Stimulated activated CD4-positive, alpha-beta T cell treated with anti-CD3 and anti-CD28 coated beads, Interleukin-15, amount 100 ng/mL, for 24 hours (primary cell): ENCODE data around the gene TADA1.
A peak's percentile ranks its signal among the peaks of the same experiment; 100 is the strongest.
"Not testable (repeated sequence)": the region's sequence is repeated elsewhere in the genome, so short reads cannot be mapped to it uniquely, and the experiment has no call there.

Experiments used
- DNase-seq: peaks from one replicate; pipeline ENCODE4 v3.0.0-alpha.2; 2020

The TADA1 gene

DNA sequence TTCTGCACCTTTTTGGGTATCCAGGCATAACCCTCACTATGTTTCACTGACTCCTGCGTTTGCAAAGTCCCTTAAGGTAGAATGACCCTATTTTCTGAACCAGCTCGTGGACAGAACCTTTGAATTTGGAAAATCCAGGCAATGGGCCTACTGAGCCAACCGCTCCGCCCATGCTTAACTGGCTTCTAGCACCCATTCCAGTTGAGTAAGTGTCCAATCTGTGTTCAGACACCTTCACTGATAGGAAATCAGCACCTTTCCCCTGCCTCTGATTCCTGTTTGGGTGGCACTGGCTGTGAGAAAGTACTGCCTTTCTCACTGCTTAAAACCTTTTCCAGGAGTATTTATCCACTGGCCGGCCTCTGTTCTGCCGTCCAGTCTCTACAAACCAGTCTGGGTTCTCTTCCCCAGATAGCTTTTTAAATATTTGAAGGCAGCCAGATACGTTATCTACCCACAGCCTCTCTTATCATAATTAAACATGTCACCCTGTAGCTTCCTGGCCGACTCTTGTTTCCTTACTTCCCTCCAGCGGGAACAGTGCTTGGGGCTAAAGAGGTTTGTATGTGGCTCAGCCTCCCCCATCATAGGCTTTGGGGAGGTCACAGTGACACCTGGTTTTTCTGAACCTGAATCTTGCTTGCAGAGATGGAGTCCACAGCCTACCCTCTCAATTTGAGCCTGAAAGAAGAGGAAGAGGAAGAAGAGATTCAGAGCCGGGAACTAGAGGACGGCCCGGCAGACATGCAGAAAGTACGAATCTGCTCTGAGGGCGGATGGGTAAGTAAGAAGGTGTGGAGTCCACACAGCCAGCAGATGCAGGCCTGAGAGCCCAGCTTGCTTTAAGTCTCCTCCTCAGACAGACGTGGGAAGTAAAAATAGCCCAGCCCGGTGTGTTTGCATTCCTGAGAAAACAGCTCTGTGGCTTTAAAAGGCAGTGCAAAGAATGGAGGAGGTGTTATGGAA is 35.5 kb downstream of the TADA1 start:
- no peak for DNase-seq

DNA sequence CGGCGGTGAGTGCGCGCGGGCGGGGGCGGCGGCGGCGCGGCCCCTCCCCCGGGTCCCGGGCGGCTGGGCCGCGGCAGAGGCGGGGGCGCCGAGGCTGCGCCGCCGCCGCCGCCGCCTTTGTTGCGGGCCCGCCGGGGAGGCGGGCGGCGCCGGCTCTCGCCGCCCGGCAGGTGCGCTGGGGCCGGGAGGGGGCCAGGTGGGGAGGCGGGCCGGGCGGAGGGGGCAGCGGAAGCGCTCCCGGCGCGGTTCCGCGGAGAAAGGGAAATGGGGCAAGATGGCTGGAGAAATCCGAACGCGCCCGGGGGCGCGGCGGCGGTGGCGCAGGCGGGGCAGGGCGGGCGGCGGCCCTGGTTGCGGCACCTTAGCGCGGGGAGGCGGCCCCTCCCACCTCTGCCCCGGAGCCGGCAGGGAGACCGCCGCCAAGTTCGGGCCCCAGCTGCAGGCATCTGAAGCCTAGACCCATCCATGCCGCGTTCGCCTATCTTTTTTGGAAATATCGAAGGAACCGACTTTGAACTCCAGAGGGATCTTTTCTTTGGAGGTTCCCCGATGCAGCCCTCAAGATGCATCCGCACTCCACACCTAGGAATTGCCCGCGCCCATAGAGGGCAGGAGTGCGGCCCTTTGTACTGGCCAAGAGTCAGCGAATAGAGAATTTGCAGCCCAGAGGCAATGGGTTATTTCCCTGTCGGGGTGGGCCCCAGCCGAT is 36.3 kb downstream of the TADA1 start:
- peak; percentile 72 for DNase-seq

DNA sequence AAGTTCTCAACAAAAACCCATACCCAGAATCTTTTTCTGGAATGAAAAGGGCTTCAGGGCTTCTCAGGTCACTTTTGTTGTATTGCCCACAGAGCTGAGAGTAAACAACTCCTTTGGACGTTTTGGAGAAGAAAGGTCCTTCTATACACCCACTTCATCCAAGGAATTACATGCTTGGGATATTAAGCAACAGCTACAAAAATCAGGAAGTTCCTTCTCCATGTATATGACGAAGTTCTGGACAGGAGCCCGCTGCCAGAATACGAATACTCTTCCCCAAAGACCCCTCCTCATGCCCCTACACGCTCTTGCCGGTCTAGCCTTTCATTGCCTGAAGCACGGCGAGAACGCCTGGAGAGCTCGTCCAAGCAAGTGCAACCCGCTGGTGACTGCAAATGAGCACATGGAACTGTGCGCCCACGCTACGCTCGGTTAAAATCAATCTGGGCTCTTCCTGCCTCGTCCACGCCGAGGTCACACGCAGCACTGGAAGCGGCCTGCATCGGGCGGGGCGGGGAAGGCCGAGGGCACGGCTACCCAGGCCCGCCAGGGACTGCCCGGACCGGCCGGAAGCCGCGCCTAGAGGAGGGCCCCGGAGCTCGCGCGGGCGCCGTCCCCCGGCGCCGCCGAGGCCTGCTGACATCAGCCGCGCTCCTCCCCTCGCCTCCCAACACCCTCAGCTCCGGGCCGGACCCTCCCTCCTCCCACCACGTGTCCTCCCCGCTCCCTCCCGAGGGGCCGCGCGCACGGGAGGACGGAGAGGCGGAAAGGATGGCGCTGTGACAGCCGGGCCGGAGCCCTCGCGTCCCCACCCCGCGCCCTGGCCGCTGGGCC is 37.1 kb downstream of the TADA1 start, which contains the start of gene POGK:
Gene POGK, plus strand, starts transcription at position 710 of the 834 bp plus-strand sequence. CDS start 1,482 bp downstream, outside the sequence.
- peak; percentile 93 for DNase-seq

DNA sequence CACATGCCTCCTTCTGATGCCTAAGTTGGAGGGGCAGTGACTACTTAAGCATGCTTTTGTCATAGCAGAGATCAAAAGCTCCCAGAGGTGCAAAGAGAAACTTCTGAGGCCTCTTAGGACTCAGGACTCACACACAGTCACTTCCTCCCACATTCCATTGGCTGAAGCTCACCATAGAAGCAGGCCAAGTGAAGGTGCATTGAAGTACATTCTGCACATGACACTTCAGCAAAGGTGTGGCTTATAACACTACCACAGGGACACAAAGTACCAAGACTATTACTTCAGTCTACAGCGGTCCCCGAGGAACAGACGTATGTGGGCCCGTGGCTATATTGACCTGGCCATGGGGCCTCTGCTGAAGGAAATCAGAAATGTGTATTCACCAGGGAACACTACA is 39.3 kb downstream of the TADA1 start:
- no peak for DNase-seq

DNA sequence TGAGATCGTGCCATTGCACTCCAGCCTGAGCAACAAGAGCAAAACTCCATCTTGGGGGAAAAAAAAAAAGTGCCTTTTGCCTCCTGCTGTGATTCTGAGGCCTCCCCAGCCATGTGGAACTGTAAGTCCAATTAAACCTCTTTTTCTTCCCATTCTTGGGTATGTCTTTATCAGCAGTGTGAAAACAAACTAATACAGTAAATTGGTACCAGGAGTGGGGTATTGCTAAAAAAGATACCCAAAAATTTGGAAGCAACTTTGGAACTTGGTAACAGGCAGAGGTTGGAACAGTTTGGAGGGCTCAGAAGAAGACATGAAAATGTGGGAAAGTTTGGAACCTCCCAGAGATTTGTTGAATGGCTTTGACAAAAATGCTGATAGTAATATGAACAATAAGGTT is 46.3 kb downstream of the TADA1 start:
- DNase-seq = not testable (repeated sequence)

DNA sequence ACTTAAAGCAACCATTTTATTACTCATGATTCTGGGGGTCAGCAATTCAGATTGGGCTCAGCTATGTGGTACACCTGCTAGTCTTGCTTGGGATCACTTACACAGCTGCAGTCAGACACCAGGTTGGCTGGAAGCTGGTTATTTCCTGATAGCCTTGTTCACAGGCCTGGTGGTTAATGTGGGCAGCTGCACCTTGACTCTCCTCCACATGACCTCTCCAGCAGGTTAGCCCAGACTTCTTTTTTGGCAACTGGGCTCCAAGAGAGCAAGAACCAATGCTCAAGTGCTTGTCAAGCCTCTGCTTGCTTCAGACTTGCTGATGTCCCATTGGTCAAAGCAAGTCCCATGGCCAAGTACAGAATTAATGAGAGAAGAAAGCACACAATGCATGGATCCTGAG is 48.6 kb downstream of the TADA1 start:
- DNase-seq = no peak

DNA sequence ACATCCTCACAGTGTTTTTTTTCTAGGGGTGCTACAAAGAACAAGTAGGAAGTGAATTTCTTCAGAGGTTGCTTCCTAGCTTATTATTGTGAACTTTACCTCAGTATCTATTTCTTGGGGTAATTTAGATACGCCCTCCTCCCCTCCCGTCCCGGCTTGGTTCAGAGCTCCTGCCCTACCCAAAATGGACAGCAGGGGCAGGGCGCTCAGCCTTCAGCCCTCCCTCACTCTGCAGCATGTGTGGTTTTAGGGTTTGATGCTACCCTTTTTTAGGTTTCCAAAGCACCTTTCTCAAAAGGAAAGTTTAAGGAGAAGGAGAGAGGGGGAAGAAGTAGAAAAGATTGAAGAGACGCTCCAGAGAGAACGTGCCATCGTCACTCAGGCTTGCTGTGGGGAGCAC is 53.7 kb downstream of the TADA1 start:
- DNase-seq = no peak

DNA sequence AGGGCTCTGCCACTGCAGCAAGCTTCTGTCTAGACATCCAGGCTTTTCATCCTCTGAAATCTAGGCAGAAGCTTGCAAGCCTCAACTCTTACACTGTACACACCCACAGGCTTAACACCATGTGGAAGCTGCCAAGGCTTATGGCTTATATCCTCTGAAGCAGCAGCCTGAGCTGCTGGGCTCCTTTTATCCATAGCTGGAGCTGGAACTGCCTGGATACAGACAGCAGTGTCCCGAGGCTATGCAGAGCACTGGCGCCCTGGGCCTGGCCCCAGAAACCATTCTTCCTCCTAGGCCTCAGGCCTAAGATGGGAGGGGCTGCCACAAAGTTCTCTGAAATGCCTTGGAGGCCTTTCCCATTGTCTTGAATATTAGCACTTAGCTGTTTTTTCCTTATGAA is 56.1 kb downstream of the TADA1 start:
- DNase-seq = no peak

DNA sequence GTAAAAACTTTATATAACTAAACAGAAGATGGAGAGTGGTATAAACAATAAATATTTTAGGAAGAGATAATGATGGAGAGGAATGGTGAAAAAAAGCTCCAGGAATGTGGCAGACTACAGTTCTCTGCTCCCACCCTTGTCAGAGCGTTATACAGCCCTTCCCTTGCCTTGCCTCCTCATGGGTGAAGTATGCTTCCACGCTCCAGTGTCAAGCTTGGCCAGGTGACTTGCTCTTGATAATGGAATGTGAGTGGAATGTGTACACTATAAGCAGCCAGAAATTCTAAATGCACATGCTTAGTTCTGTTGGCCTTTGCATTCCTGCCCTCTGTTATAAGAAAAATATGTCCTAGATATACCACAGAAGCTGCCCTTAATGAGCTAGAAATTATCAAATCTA is 61.5 kb downstream of the TADA1 start:
- DNase-seq = no peak

DNA sequence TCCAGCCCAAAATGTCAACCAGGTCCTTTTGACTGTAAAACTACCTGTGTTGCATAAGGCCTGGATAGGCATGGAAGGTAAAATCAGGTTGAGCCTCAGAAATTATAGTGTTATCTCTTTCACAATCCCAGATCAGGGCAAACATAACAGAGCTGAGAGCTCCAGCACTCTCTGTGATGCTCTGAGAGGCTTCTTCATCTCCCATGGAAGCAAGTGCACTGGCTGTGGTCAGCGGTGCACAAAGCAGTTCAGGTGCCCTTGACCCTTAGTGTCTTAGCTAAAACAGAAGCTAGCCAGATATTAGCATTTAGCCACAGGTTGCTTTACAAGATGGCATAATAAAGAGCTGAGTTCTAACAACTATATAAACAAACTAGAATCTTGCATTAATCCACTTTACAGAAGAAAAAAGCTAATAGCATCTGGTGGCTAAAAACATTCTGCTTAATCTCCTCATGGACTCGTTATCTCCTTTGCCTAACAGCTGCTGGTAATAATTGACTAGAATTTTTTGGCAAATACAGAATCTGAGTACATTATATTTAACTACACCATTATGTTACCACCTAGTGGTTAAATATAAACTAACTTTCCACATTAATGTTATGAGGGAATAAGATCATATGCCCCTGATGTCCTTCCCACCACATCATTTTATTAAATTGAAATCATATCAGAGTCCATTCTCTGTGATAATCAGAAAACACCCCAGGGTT is 62.4 kb downstream of the TADA1 start:
- no peak for DNase-seq

DNA sequence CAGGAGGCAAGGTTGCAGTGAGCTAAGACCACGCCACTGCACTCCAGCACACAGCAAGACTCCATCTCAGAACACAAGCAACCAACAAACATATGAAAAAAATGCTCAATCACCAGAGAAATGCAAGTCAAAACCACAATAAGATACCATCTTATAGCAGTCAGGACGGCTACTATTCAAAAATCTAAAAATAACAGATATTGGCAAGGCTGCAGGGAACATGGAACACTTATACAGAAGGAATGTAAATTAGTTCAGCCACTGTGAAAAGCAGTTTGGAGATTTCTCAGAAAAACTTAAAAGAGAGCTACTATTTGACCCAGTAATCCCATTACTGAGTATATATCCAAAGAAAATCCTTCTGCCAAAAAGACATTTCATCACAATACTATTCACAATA is 64.4 kb downstream of the TADA1 start:
- no peak for DNase-seq

DNA sequence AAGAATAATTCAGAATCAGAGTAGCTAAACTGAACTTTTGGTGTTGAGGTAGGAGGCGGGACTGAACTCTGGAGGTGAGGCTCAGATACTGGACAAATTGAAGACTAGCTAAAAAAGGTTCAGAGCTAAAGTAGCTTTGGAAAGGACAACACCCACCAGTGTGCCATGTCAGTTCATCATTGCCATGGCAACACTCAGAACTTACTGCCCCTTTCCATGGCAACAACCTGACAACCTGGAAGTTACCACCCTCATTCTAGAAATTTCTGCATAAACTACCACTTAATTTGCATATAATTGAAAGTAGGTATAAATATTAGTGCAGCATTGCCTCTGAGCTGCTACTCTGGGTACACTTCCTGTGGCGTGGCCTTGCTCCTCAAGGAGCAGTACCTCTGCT is 67.1 kb downstream of the TADA1 start:
- DNase-seq = no peak
